HCT116 (cell line): ENCODE measurements around the gene TSPO. TPM values are rescaled to one million over a fixed set of nuclear protein-coding genes. Genes with fewer than 3 reads are reported as not detected.

Experiments
- ATAC-seq: fragments of 200-7000 bp; cut with Tn5 transposase; 2 replicates; pipeline ENCODE4 v1.9.1; 2020; ENCODE audit warnings: mild to moderate bottlenecking, moderate library complexity
- BruUV-seq: library from RNA; stranded (reverse); fragments of 400-500 nt; replicated peaks from 2 replicates; lab custom pipeline; 2021; lab: Mats Ljungman, UMichigan
- CTCF ChIA-PET: fragments of 300-600 bp; sonication (Branson Sonifier 250); formaldehyde crosslinking; loops from one replicate; lab custom pipeline; 2021; ENCODE audit warnings: antibody characterized with exemption; lab: Charles Lee
- POLR2A ChIA-PET: fragments of 300-600, 350-600 bp; sonication (Branson Sonifier 250); formaldehyde crosslinking; loops from one replicate; lab custom pipeline; 2021; ENCODE audit warnings: antibody characterized with exemption; lab: Charles Lee
- RAD21 ChIA-PET, 2 experiments: fragments of 300-600 bp; sonication (Branson Sonifier 250); formaldehyde crosslinking; loops; one replicate each; lab custom pipeline; 2023; ENCODE audit warnings: low total read pairs in 2 of 2; ENCODE audit not compliant: uncharacterized antibody in 2 of 2, unreplicated experiment in 2 of 2, low non-redundant PET in 1 of 2; lab: Charles Lee
- DNase-seq: peaks from one replicate; pipeline ENCODE4 v3.0.0-alpha.2; 2010; ENCODE audit warnings: low read depth, low spot score
- H2AFZ ChIP-seq: fragments of 200-600 bp; shearing (Covaris generic), sonication (generic); 2 replicates; pipeline ENCODE4 v1.6.1; 2017; ENCODE audit warnings: low read depth, mixed run types, mixed read lengths, antibody characterized with exemption, low read length; ENCODE audit not compliant: poor library complexity, severe bottlenecking
- H3K27ac ChIP-seq: 2 replicates; pipeline ENCODE4 v1.5.1; 2012; ENCODE audit warnings: low read depth, low read length
- H3K27me3 ChIP-seq: fragments of 200-600 bp; sonication (generic); 2 replicates; pipeline ENCODE4 v1.6.1; 2016; ENCODE audit warnings: mixed run types, low read length, mixed read lengths; ENCODE audit not compliant: insufficient read depth
- H3K36me3 ChIP-seq, 2 experiments: fragments of 200-500 bp in 1 of 2; fragments of 200-600 bp in 1 of 2; sonication (Bioruptor generic) in 1 of 2; sonication (generic) in 1 of 2; 2 replicates each; pipeline versions ENCODE4 v1.5.1 to v1.6.1; 2014 to 2016; ENCODE audit warnings: low read length in 2 of 2, inconsistent platforms in 1 of 2, mixed read lengths in 1 of 2, mixed run types in 1 of 2; ENCODE audit not compliant: insufficient read depth in 2 of 2, control insufficient read depth in 1 of 2
- H3K4me1 ChIP-seq, 2 experiments: fragments of 200-600 bp in 1 of 2; sonication (generic) in 1 of 2; 2 replicates each; pipeline versions ENCODE4 v1.5.1 to v1.6.1; 2012 to 2017; ENCODE audit warnings: low read length in 2 of 2, inconsistent platforms in 1 of 2, mild to moderate bottlenecking in 1 of 2, mixed read lengths in 1 of 2, mixed run types in 1 of 2, moderate library complexity in 1 of 2; ENCODE audit not compliant: insufficient read depth in 2 of 2, control insufficient read depth in 1 of 2
- H3K4me2 ChIP-seq: fragments of 200-600 bp; sonication (generic); 2 replicates; pipeline ENCODE4 v1.6.1; 2017; ENCODE audit warnings: mixed run types, low read length, mixed read lengths
- H3K4me3 ChIP-seq, 2 experiments: fragments of 200-600 bp in 1 of 2; sonication (generic) in 1 of 2; replicated peaks in 1 of 2; 2 replicates each; pipeline ENCODE4 v1.5.1; 2011 to 2016; ENCODE audit warnings: low read length in 2 of 2, control low read depth in 1 of 2, low read depth in 1 of 2, mild to moderate bottlenecking in 1 of 2, mixed read lengths in 1 of 2, mixed run types in 1 of 2
- H3K79me2 ChIP-seq: fragments of 200-600 bp; sonication (generic); 2 replicates; pipeline ENCODE4 v1.6.1; 2017; ENCODE audit warnings: mild to moderate bottlenecking, mixed run types, low read length, moderate library complexity, mixed read lengths; ENCODE audit not compliant: insufficient read depth
- H3K9ac ChIP-seq: fragments of 200-600 bp; sonication (generic); 2 replicates; pipeline ENCODE4 v1.6.1; 2016; ENCODE audit warnings: low read length, mixed read lengths
- H3K9me2 ChIP-seq: fragments of 200-600 bp; sonication (generic), shearing (Covaris generic); 2 replicates; pipeline ENCODE4 v1.6.1; 2017; ENCODE audit warnings: mixed run types, mild to moderate bottlenecking, moderate library complexity; ENCODE audit not compliant: insufficient read depth
- H3K9me3 ChIP-seq, 2 experiments: fragments of 200-500 bp in 1 of 2; fragments of 200-600 bp in 1 of 2; sonication (Bioruptor generic) in 1 of 2; sonication (generic) in 1 of 2; 2 replicates each; pipeline ENCODE4 v1.6.1; 2014 to 2017; ENCODE audit warnings: low read length in 2 of 2, mixed read lengths in 2 of 2, inconsistent platforms in 1 of 2, low read depth in 1 of 2, mild to moderate bottlenecking in 1 of 2, mixed run types in 1 of 2, moderate library complexity in 1 of 2; ENCODE audit not compliant: control insufficient read depth in 1 of 2, insufficient read depth in 1 of 2
- H4K20me1 ChIP-seq: fragments of 200-600 bp; sonication (generic), shearing (Covaris generic); 2 replicates; pipeline ENCODE4 v1.6.1; 2017; ENCODE audit warnings: mixed run types, mild to moderate bottlenecking, moderate library complexity; ENCODE audit not compliant: insufficient read depth
- ATF3 ChIP-seq: IDR thresholded peaks from 2 replicates; pipeline ENCODE4 v1.6.1; 2012
- CBX3 ChIP-seq: IDR thresholded peaks from 2 replicates; pipeline ENCODE4 v1.6.1; 2012; ENCODE audit warnings: low read depth
- CEBPB ChIP-seq: IDR thresholded peaks from 2 replicates; pipeline ENCODE4 v1.6.1; 2012; ENCODE audit warnings: low read depth
- FOSL1 ChIP-seq: IDR thresholded peaks from 2 replicates; pipeline ENCODE4 v1.6.1; 2012; ENCODE audit warnings: low read depth
- RAD21 ChIP-seq: IDR thresholded peaks from 2 replicates; pipeline ENCODE4 v1.6.1; 2012; ENCODE audit warnings: low read depth, mild to moderate bottlenecking
- SIN3A ChIP-seq: IDR thresholded peaks from 2 replicates; pipeline ENCODE4 v1.6.1; 2012; ENCODE audit warnings: low read depth
- SP1 ChIP-seq: IDR thresholded peaks from 2 replicates; pipeline ENCODE4 v1.6.1; 2012; ENCODE audit warnings: low read depth
- YY1 ChIP-seq: IDR thresholded peaks from 2 replicates; pipeline ENCODE4 v1.6.1; 2011; ENCODE audit warnings: low read length, low read depth, moderate library complexity, mild to moderate bottlenecking; ENCODE audit not compliant: insufficient replicate concordance; ENCODE audit errors: extremely low read depth
- intact Hi-C: fragments of 100-400 bp; cut with micrococcal nuclease; formaldehyde crosslinking; loops from 2 replicates; pipeline ENCODE4 v1.10.0; 2022
- total RNA-seq: library from RNA; stranded (reverse); gene quantifications from one replicate; pipeline ENCODE4 v1.2.1, GENCODE V29; 2021; ENCODE audit not compliant: unreplicated experiment

Gene TSPO
- total RNA-seq, 1 experiment from 2014 or later, result 192 TPM

- Histone ChIP-seq H3K9ac (no peak overlapping the region), H3K79me2 (no peaks in the 10 kb centered on the region), H3K36me3 (no peaks in the 10 kb centered on the region), H3K4me2 (no peak overlapping the region), H3K9me2 (no peaks in the 10 kb centered on the region), H3K9me3 (no peaks in the 10 kb centered on the region), H2AFZ (no peak overlapping the region), H4K20me1 (no peaks in the 10 kb centered on the region), H3K27me3 (no peaks in the 10 kb centered on the region), H3K4me3 (no peak overlapping the region), H3K4me1 (peaks cover 13 to 25% of the 10 kb centered on the region in 2 experiments), H3K27ac (no peak overlapping the region)
- TF ChIP-seq SP1, result no peak
- ChIA-PET CTCF (no interaction called here), RAD21 (no interaction called here), POLR2A (no interaction called here)
- no TSS peak for BruUV-seq
- intact Hi-C loops, result no loop called here
- ATAC-seq (no peak), DNase-seq (no peak)
These were observed 40.5 kb downstream of the TSPO start for GRCh38 chr22:43191831-43192230.

- BruUV-seq, result no TSS peak
- Histone ChIP-seq H2AFZ (peak overlapping the region; percentile 79), H3K36me3 (no peaks in the 10 kb centered on the region), H3K79me2 (no peaks in the 10 kb centered on the region), H3K9me3 (no peaks in the 10 kb centered on the region), H3K27me3 (no peaks in the 10 kb centered on the region), H3K27ac (no peak overlapping the region), H3K9me2 (no peaks in the 10 kb centered on the region), H3K9ac (no peak overlapping the region), H4K20me1 (no peaks in the 10 kb centered on the region), H3K4me1 (peaks cover 12 to 22% of the 10 kb centered on the region in 2 experiments), H3K4me3 (no peak overlapping the region), H3K4me2 (peak overlapping the region; percentile 47; the same call in 1 of the 2 replicates)
- RAD21 ChIA-PET, result no interaction called here
- POLR2A ChIA-PET, result no interaction called here
- no peak for DNase-seq
- CTCF ChIA-PET, result interaction anchor here (1.6 kb wide), 1 partner anchor 10 kb away, joined by 7 read pairs; no protein-coding TSS in a partner anchor
- ATAC-seq, result no peak
- TF ChIP-seq SP1, result no peak
- no peak for TF ChIP-seq SIN3A
- TF ChIP-seq RAD21, result no peak
- no peak for TF ChIP-seq CBX3
- TF ChIP-seq FOSL1, result no peak
- no peak for TF ChIP-seq YY1
- no peak for TF ChIP-seq ATF3
- TF ChIP-seq CEBPB, result no peak
- intact Hi-C loops, result no loop called here
These were observed 46.0 kb downstream of the TSPO start for GRCh38 chr22:43197271-43197941.
